Rectal smooth muscle tissue (tissue), 1 donor: ENCODE data around the gene TCF4.

Experiments
- H3K27ac ChIP-seq: one replicate; pipeline ENCODE4 v1.7.0; 2013; ENCODE audit warnings: low read depth, low read length, inconsistent platforms
- H3K27me3 ChIP-seq: one replicate; pipeline ENCODE4 v1.7.0; 2013; ENCODE audit warnings: low read length; ENCODE audit not compliant: control insufficient read depth, insufficient read depth
- H3K36me3 ChIP-seq: one replicate; pipeline ENCODE4 v1.7.0; 2013; ENCODE audit warnings: low read length; ENCODE audit not compliant: control insufficient read depth, insufficient read depth
- H3K4me1 ChIP-seq: one replicate; pipeline ENCODE4 v1.7.0; 2013; ENCODE audit warnings: low read length; ENCODE audit not compliant: control insufficient read depth, insufficient read depth
- H3K4me3 ChIP-seq: one replicate; pipeline ENCODE4 v1.7.0; 2013; ENCODE audit warnings: low read length
- H3K9ac ChIP-seq: one replicate; pipeline ENCODE4 v1.7.0; 2013; ENCODE audit warnings: low read length

The TCF4 gene

GRCh38 chr18:55489034-55489986 is 98.7 kb downstream of the TCF4 start:
- H3K4me1 ChIP-seq: peaks cover 6% of the 10 kb centered on the region
- H3K9ac ChIP-seq: no peak overlapping the region
- H3K4me3 ChIP-seq: no peak overlapping the region
- no peaks in the 10 kb centered on the region for H3K36me3 ChIP-seq
- H3K27ac ChIP-seq: no peak overlapping the region
- H3K27me3 ChIP-seq: no peaks in the 10 kb centered on the region

- Histone ChIP-seq H3K4me3 (no peak overlapping the region), H3K36me3 (no peaks in the 10 kb centered on the region), H3K9ac (no peak overlapping the region), H3K4me1 (peaks cover 6% of the 10 kb centered on the region), H3K27me3 (no peaks in the 10 kb centered on the region), H3K27ac (no peak overlapping the region)
These were observed 99.5 kb downstream of the TCF4 start for GRCh38 chr18:55488473-55488872.

GRCh38 chr18:55487997-55488396 is 100.0 kb downstream of the TCF4 start:
- peaks cover 6% of the 10 kb centered on the region for H3K4me1 ChIP-seq
- H3K27ac ChIP-seq: no peak overlapping the region
- no peak overlapping the region for H3K9ac ChIP-seq
- H3K27me3 ChIP-seq: no peaks in the 10 kb centered on the region
- H3K36me3 ChIP-seq: no peaks in the 10 kb centered on the region
- no peak overlapping the region for H3K4me3 ChIP-seq

GRCh38 chr18:55486936-55487335 is 101.1 kb downstream of the TCF4 start:
- Histone ChIP-seq H3K27ac (no peak overlapping the region), H3K9ac (no peak overlapping the region), H3K4me1 (peaks cover 6% of the 10 kb centered on the region), H3K4me3 (no peak overlapping the region), H3K36me3 (no peaks in the 10 kb centered on the region), H3K27me3 (no peaks in the 10 kb centered on the region)

GRCh38 chr18:55485666-55486065 is 102.3 kb downstream of the TCF4 start:
- Histone ChIP-seq H3K36me3 (no peaks in the 10 kb centered on the region), H3K27me3 (no peaks in the 10 kb centered on the region), H3K27ac (no peak overlapping the region), H3K4me3 (no peak overlapping the region), H3K4me1 (peaks cover 6% of the 10 kb centered on the region), H3K9ac (no peak overlapping the region)

GRCh38 chr18:55484773-55485172 is 103.2 kb downstream of the TCF4 start:
- Histone ChIP-seq H3K9ac (no peak overlapping the region), H3K4me3 (no peak overlapping the region), H3K4me1 (peaks cover 6% of the 10 kb centered on the region), H3K27ac (no peak overlapping the region), H3K36me3 (no peaks in the 10 kb centered on the region), H3K27me3 (no peaks in the 10 kb centered on the region)

- H3K36me3 ChIP-seq: no peaks in the 10 kb centered on the region
- H3K4me1 ChIP-seq: peaks cover under 1% of the 10 kb centered on the region
- H3K27me3 ChIP-seq: no peaks in the 10 kb centered on the region
- no peak overlapping the region for H3K4me3 ChIP-seq
- no peak overlapping the region for H3K27ac ChIP-seq
- H3K9ac ChIP-seq: no peak overlapping the region
These were observed 104.6 kb downstream of the TCF4 start for GRCh38 chr18:55483266-55483871.

GRCh38 chr18:55479656-55480420 is 108.2 kb downstream of the TCF4 start:
- Histone ChIP-seq H3K27ac (no peak overlapping the region), H3K27me3 (no peaks in the 10 kb centered on the region), H3K9ac (no peak overlapping the region)

GRCh38 chr18:55477860-55478581 is 110.0 kb downstream of the TCF4 start:
- H3K27ac ChIP-seq: peak overlapping the region; percentile 81
- peak overlapping the region; percentile 68 for H3K4me3 ChIP-seq
- H3K36me3 ChIP-seq: no peaks in the 10 kb centered on the region
- H3K4me1 ChIP-seq: peaks cover 6% of the 10 kb centered on the region
- H3K27me3 ChIP-seq: no peaks in the 10 kb centered on the region
- no peak overlapping the region for H3K9ac ChIP-seq

More at GRCh38 chr18:55479656-55480420, 108.2 kb downstream of the TCF4 start:
- Histone ChIP-seq H3K4me3 (no peak overlapping the region), H3K36me3 (no peaks in the 10 kb centered on the region), H3K4me1 (peaks cover 6% of the 10 kb centered on the region)

- Histone ChIP-seq H3K9ac (no peak overlapping the region), H3K36me3 (no peaks in the 10 kb centered on the region), H3K4me3 (peak overlapping the region; percentile 68)
These were observed 110.5 kb downstream of the TCF4 start for GRCh38 chr18:55477499-55477859.

GRCh38 chr18:55475916-55476315 is 112.1 kb downstream of the TCF4 start:
- H3K27ac ChIP-seq: no peak overlapping the region
- no peak overlapping the region for H3K9ac ChIP-seq
- no peaks in the 10 kb centered on the region for H3K27me3 ChIP-seq
- H3K4me1 ChIP-seq: peaks cover 6% of the 10 kb centered on the region
- H3K36me3 ChIP-seq: no peaks in the 10 kb centered on the region
- no peak overlapping the region for H3K4me3 ChIP-seq

More at GRCh38 chr18:55477499-55477859, 110.5 kb downstream of the TCF4 start:
- Histone ChIP-seq H3K27me3 (no peaks in the 10 kb centered on the region), H3K4me1 (peaks cover 6% of the 10 kb centered on the region), H3K27ac (peak overlapping the region; percentile 81)

GRCh38 chr18:55475467-55475866 is 112.5 kb downstream of the TCF4 start:
- Histone ChIP-seq H3K4me3 (no peak overlapping the region), H3K27me3 (no peaks in the 10 kb centered on the region), H3K9ac (no peak overlapping the region), H3K27ac (no peak overlapping the region), H3K4me1 (peaks cover 6% of the 10 kb centered on the region), H3K36me3 (no peaks in the 10 kb centered on the region)
